Motor neuron (in vitro differentiated cells): ENCODE measurements around the gene UGT2A3. TPM values are rescaled to one million over a fixed set of nuclear protein-coding genes. Genes with fewer than 3 reads are reported as not detected.
A peak's percentile ranks its signal among the peaks of the same experiment; 100 is the strongest.

Source experiments
- ATAC-seq, 8 experiments: fragments of 200-7000 bp; cut with Tn5 transposase; replicated peaks in 6 of 8; 2 replicates each; pipeline ENCODE4 v1.8.0; 2021; ENCODE audit warnings: mild to moderate bottlenecking in 8 of 8, moderate library complexity in 8 of 8
- H3K27ac ChIP-seq, 2 donors: fragments of 250-450 bp; sonication (Bioruptor Pico); 2 replicates each; pipeline ENCODE4 v1.9.0; 2021; ENCODE audit warnings: antibody characterized with exemption in 2 of 2, mild to moderate bottlenecking in 2 of 2, moderate library complexity in 1 of 2
- H3K4me1 ChIP-seq, 2 donors: fragments of 250-450 bp; sonication (Bioruptor Pico); replicated peaks in 1 of 2; 2 replicates each; pipeline ENCODE4 v1.6.1; 2021; ENCODE audit warnings: antibody characterized with exemption in 2 of 2, mild to moderate bottlenecking in 2 of 2, moderate library complexity in 1 of 2
- H3K4me3 ChIP-seq, 5 donors: fragments of 250-450 bp; sonication (Bioruptor Pico); 2 replicates each; pipeline ENCODE4 v1.9.0; 2021; ENCODE audit warnings: antibody characterized with exemption in 5 of 5, mild to moderate bottlenecking in 5 of 5, moderate library complexity in 4 of 5
- WGBS, 10 experiments: fragments of 450-650 bp; shearing (Covaris generic); methylation state at CpG; one replicate each; pipeline ENCODE4 v1.0.0; 2022; 5-methylcytosine and 5-hydroxymethylcytosine counted together
- in situ Hi-C, 9 experiments: fragments of 400-800 bp; cut with MboI; loops; one replicate each; pipeline ENCODE4 v1.15.0; 2021; ENCODE audit warnings: low sequenced_read_pairs in 9 of 9, low pct_unique_long_range_greater_than_20kb in 2 of 9; ENCODE audit not compliant: unreplicated experiment in 9 of 9
- total RNA-seq, 8 experiments: library from RNA; unstranded; fragments of 300-600 nt; gene quantifications; 2 replicates each; pipeline versions ENCODE4 v1.2.3 to v1.2.4, GENCODE V29; 2022

UGT2A3 gene
- total RNA-seq, 8 experiments from 2014 or later, result 0.09 TPM; not detected in 7

DNA sequence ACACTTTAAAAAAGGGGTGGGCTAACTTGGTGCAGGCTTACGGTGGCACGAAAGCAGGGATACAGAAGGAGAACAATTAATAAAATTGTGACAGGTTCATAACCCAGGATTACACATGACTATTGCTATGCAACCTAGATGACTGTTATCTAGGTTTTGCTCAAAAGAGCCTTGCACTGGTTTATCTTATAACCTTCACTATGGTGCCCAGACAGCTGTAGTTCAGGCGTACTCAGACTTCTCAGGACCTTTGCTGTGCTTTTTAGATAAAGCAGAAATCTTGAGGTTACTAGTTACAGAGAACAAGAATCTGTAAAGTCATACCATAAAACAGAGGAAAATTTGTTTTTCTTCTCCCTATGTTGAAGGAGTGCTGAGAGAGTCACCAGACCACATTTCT is 44.4 kb downstream of the UGT2A3 start:
- in situ Hi-C loops, result no loop called here
- H3K4me1 ChIP-seq, result peaks cover 3 to 4% of the 10 kb centered on the region in 2 donors
- no peak overlapping the region for H3K4me3 ChIP-seq
- 18 to 100% (median 100%) methylated on average over 1 to 3 of the region's 3 CpGs; no CpG with 5 or more reads in 4 of the 10 experiments for WGBS, 10 experiments
- no peak overlapping the region for H3K27ac ChIP-seq
- no peak for ATAC-seq

- 0 to 89% (median 41%) methylated on average over 2 to 4 of the region's 10 CpGs; no CpG with 5 or more reads in 6 of the 10 experiments for WGBS, 10 experiments
- Histone ChIP-seq H3K27ac (no peak overlapping the region), H3K4me1 (peaks cover 3 to 4% of the 10 kb centered on the region in 2 donors), H3K4me3 (no peak overlapping the region)
- no peak for ATAC-seq
- in situ Hi-C loops, result no loop called here
These were observed 44.8 kb downstream of the UGT2A3 start for GRCh38 chr4:68906780-68907137.

DNA sequence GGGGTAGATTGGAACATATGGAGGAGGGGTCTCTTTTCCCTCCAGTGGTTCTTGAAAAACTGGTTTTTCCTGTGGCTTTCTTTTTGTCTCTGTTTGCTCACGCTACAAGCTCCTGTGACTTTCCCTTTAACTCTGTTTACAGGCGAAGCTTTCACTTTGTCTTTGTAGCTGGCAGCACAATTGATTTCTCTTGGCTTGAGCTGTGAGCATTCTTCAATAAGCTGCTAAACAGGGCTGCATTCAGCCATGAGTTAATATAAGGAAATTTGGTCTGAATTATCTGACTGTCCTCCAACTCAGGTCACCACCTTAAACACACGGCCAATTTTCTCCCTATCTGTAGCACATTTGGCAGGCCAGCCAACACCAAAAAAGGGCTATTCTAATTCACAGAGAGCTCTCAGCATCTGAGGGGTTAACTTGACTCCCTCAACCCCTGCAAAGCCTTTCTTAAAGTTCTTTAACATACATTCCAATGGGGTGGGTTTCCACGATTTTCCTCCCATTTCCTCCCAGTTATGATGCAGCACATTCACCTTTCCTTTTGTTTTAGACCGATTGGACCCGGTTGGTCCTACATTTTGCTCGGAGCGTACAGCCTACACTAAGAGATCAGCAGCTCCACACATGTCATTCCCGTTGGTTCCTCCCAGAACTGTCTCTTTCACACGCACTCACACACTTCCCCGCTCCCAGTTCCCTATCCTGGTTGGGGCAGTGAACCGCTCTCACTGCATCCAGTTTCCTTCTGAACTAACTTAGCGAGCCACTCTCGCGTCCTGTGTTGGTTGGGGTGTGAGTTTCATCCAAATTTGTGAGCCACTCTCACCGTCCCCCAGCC is 45.4 kb downstream of the UGT2A3 start:
- in situ Hi-C loops, result no loop called here
- peak in 4 of 8 experiments; percentile 38 to 64 (median 42) for ATAC-seq
- H3K4me3 ChIP-seq, result no peak overlapping the region
- WGBS, 10 experiments, result 0 to 84% (median 25%) methylated on average over 2 to 11 of the region's 16 CpGs; no CpG with 5 or more reads in 2 of the 10 experiments
- no peak overlapping the region for H3K27ac ChIP-seq
- H3K4me1 ChIP-seq, result peaks cover 3 to 4% of the 10 kb centered on the region in 2 donors

GRCh38 chr4:68905598-68905938 is 46.0 kb downstream of the UGT2A3 start:
- in situ Hi-C loops, result no loop called here
- H3K4me3 ChIP-seq, result no peak overlapping the region
- WGBS, 10 experiments, result 0 to 100% (median 79%) methylated on average over 1 to 2 of the region's 2 CpGs; no CpG with 5 or more reads in 2 of the 10 experiments
- H3K27ac ChIP-seq, result no peak overlapping the region
- no peak for ATAC-seq
- peaks cover 3 to 4% of the 10 kb centered on the region in 2 donors for H3K4me1 ChIP-seq

- Histone ChIP-seq H3K4me3 (no peak overlapping the region), H3K4me1 (peaks cover 3 to 4% of the 10 kb centered on the region in 2 donors), H3K27ac (no peak overlapping the region)
- 0 to 100% (median 68%) methylated on average over 1 to 6 of the region's 6 CpGs for WGBS, 10 experiments
- in situ Hi-C loops, result no loop called here
- no peak for ATAC-seq
These were observed 46.8 kb downstream of the UGT2A3 start for GRCh38 chr4:68904786-68905185.

DNA sequence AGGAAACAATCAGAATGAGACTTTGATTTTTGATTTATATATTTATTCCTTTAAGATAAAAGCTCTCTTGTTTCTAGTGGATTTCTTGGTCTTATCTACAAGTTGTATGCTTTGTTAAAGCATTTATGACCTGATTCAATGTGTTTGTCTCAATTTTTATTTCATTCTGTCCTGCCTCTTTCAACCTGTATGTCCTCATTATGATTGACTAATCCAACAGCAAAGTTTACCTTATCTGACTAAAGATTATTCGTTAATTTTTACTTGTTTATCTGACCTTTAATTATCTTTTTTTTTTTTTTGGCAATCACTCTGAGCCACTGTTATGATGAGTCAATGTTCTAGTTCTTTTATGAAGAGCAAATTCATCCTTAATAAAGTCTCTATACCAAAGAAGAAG is 54.9 kb downstream of the UGT2A3 start:
- Histone ChIP-seq H3K27ac (no peak overlapping the region), H3K4me1 (no peaks in the 10 kb centered on the region), H3K4me3 (no peak overlapping the region)
- 0 to 100% (median 50%) methylated on average over 1 of the region's 1 CpG; no CpG with 5 or more reads in 1 of the 10 experiments for WGBS, 10 experiments
- no peak for ATAC-seq
- in situ Hi-C loops, result no loop called here

DNA sequence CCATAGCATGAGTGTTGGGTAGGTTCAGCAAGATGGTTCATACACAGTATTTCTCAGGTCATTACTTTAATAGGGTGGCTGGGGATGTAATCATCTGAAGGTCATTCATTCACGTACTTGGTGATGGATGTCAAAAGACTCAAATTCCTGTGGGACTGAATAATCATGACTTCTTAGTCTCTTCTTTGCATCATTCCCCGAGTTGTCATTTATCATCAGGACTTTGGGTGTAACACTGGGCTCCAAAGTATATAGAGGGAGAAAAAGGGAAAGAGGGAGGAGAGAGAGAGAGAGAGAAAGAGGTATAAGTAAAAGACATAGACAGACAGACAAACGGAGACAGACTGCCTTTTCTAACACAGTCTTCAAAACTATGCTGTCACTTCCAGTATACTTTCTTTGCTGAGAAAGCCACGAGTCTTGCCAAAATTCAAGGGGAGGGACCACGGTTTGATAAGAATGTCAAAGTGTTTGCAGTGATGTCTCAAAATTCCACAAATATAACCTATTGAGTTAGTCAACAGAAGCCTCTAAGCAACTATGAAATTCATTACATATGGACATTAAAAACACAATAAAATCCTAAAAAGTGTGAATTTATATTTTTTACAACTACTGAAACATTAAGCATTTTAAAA is 55.9 kb downstream of the UGT2A3 start:
- ATAC-seq, result peak in 1 of 8 experiments; percentile 20
- Histone ChIP-seq H3K4me1 (no peaks in the 10 kb centered on the region), H3K4me3 (no peak overlapping the region), H3K27ac (no peak overlapping the region)
- WGBS, 10 experiments, result 0 to 94% (median 58%) methylated on average over 2 to 5 of the region's 5 CpGs
- in situ Hi-C loops, result no loop called here

DNA sequence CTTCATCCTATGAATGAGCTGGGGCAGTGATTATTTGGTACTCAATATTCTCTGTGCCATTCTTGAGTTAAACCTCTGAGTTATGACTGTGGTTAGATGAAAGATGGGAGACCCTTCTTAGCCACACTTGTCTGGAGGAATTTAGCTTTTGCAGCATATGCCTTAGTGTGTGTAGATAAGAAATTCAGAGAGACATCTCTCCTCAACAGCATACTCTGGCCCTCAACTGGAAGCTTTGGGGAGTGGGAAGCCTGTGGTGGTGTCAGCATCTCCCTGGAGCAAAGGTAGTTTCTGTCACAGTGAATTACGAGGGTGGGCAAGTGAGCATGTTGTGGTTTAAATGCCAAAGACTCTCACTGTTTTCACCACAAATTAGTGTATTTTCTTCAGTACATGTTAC is 58.7 kb downstream of the UGT2A3 start:
- no peaks in the 10 kb centered on the region for H3K4me1 ChIP-seq
- in situ Hi-C loops, result no loop called here
- 0 to 100% (median 25%) methylated on average over 1 of the region's 1 CpG; no CpG with 5 or more reads in 5 of the 10 experiments for WGBS, 10 experiments
- no peak for ATAC-seq
- no peak overlapping the region for H3K4me3 ChIP-seq
- H3K27ac ChIP-seq, result no peak overlapping the region

- ATAC-seq, result no peak
- in situ Hi-C loops, result no loop called here
- no peaks in the 10 kb centered on the region for H3K4me1 ChIP-seq
- WGBS, 10 experiments, result 12 to 100% (median 89%) methylated on average over 1 to 3 of the region's 3 CpGs
- no peak overlapping the region for H3K4me3 ChIP-seq
- no peak overlapping the region for H3K27ac ChIP-seq
These were observed 59.9 kb downstream of the UGT2A3 start for GRCh38 chr4:68891678-68892077.

- ATAC-seq, result no peak
- Histone ChIP-seq H3K4me3 (no peak overlapping the region), H3K27ac (no peak overlapping the region), H3K4me1 (no peaks in the 10 kb centered on the region)
- in situ Hi-C loops, result no loop called here
- 0 to 100% (median 20%) methylated on average over 1 of the region's 1 CpG; no CpG with 5 or more reads in 6 of the 10 experiments for WGBS, 10 experiments
These were observed 66.1 kb downstream of the UGT2A3 start for GRCh38 chr4:68885545-68885944.

DNA sequence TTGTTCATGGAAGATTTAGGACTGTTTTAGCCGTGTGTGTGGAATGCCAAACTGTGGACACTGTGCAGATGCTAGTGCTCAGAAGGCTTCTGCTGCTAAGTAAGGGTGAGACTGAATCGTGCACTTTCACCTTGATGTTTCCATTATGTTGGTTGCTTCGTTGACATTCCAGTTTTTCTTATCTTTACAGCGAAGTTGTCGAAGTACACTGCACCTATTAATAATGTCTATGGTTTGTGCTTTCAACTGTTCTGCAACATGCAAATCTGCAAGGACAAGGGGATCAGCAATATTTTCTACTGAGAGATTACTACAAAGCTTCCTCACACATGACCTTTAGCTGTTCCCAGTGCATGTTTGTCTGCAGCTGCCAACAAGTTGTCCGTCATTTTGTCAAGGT is 67.7 kb downstream of the UGT2A3 start:
- Histone ChIP-seq H3K4me1 (no peaks in the 10 kb centered on the region), H3K4me3 (no peak overlapping the region), H3K27ac (no peak overlapping the region)
- in situ Hi-C loops, result no loop called here
- WGBS, 10 experiments, result 0 to 97% (median 70%) methylated on average over 1 to 5 of the region's 6 CpGs; no CpG with 5 or more reads in 1 of the 10 experiments
- peak in 3 of 8 experiments; percentile 16 to 65 (median 31) for ATAC-seq
